ENCODE results near the gene TNP1. TPM values are rescaled to one million over a fixed set of nuclear protein-coding genes. Genes with fewer than 3 reads are reported as not detected.

Gene TNP1
- polyA plus RNA-seq, 1 donor from 2014 or later: not detected

DNA sequence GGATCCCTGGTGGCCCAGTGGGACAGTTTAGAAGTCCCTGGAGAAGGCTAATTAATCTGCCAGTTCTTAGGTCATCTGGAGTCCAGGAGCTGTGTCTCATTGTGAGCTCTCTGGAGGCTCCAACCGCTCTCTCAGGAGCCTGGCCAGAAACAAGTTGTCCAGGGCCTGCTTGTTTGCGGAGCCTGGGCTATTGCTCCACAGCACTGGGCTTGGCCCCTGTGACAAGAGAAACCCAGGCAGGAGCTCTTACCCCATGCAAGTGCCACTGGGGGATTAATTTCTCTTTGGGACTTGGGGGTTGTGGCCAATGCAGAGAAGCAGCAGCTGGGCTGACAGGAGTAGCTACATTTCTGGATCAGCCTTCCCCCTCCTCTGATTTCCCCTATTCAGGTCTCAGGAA is 24.5 kb upstream of the TNP1 start:
- H3K4me2 ChIP-seq (ENCODE audit: low read length): no peak overlapping the region
- no peaks in the 10 kb centered on the region for H3K9me3 ChIP-seq (ENCODE audit: low read length)
- TF ChIP-seq MXI1 (conservative IDR thresholded peaks at IDR 0.05; ENCODE audit: poor library complexity, severe bottlenecking): no peak
- no peak for TF ChIP-seq RAD21 (conservative IDR thresholded peaks at IDR 0.05)
- TF ChIP-seq, protein P1, sequence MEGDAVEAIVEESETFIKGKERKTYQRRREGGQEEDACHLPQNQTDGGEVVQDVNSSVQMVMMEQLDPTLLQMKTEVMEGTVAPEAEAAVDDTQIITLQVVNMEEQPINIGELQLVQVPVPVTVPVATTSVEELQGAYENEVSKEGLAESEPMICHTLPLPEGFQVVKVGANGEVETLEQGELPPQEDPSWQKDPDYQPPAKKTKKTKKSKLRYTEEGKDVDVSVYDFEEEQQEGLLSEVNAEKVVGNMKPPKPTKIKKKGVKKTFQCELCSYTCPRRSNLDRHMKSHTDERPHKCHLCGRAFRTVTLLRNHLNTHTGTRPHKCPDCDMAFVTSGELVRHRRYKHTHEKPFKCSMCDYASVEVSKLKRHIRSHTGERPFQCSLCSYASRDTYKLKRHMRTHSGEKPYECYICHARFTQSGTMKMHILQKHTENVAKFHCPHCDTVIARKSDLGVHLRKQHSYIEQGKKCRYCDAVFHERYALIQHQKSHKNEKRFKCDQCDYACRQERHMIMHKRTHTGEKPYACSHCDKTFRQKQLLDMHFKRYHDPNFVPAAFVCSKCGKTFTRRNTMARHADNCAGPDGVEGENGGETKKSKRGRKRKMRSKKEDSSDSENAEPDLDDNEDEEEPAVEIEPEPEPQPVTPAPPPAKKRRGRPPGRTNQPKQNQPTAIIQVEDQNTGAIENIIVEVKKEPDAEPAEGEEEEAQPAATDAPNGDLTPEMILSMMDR (IDR thresholded peaks at IDR 0.05; ENCODE audit: poor library complexity, severe bottlenecking): no peak
- TF ChIP-seq SMC3 (conservative IDR thresholded peaks at IDR 0.05; ENCODE audit: poor library complexity): no peak
- TF ChIP-seq EP300 (conservative IDR thresholded peaks at IDR 0.05; ENCODE audit: poor library complexity, severe bottlenecking): no peak
- TF ChIP-seq TAF1 (IDR thresholded peaks at IDR 0.05; ENCODE audit: low read depth): no peak
- no peak for TF ChIP-seq EZH2 (IDR thresholded peaks at IDR 0.05; ENCODE audit: borderline replicate concordance, insufficient read depth, low read length, poor library complexity, severe bottlenecking)
- no peak for TF ChIP-seq POLR2AphosphoS5 (IDR thresholded peaks at IDR 0.05)
- TF ChIP-seq, protein P2, sequence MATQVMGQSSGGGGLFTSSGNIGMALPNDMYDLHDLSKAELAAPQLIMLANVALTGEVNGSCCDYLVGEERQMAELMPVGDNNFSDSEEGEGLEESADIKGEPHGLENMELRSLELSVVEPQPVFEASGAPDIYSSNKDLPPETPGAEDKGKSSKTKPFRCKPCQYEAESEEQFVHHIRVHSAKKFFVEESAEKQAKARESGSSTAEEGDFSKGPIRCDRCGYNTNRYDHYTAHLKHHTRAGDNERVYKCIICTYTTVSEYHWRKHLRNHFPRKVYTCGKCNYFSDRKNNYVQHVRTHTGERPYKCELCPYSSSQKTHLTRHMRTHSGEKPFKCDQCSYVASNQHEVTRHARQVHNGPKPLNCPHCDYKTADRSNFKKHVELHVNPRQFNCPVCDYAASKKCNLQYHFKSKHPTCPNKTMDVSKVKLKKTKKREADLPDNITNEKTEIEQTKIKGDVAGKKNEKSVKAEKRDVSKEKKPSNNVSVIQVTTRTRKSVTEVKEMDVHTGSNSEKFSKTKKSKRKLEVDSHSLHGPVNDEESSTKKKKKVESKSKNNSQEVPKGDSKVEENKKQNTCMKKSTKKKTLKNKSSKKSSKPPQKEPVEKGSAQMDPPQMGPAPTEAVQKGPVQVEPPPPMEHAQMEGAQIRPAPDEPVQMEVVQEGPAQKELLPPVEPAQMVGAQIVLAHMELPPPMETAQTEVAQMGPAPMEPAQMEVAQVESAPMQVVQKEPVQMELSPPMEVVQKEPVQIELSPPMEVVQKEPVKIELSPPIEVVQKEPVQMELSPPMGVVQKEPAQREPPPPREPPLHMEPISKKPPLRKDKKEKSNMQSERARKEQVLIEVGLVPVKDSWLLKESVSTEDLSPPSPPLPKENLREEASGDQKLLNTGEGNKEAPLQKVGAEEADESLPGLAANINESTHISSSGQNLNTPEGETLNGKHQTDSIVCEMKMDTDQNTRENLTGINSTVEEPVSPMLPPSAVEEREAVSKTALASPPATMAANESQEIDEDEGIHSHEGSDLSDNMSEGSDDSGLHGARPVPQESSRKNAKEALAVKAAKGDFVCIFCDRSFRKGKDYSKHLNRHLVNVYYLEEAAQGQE (IDR thresholded peaks at IDR 0.05; ENCODE audit: borderline replicate concordance): no peak
- H3F3A ChIP-seq (ENCODE audit: insufficient read depth, low read length, poor library complexity, severe bottlenecking): no peaks in the 10 kb centered on the region
- H3K36me3 ChIP-seq (ENCODE audit: insufficient read depth, low read length): no peaks in the 10 kb centered on the region
- no peak overlapping the region for H2AFZ ChIP-seq (ENCODE audit: low read depth, low read length)
- H3K4me3 ChIP-seq (ENCODE audit: low read length): no peak overlapping the region
- no peak overlapping the region for H3K9ac ChIP-seq (ENCODE audit: low read length)
- no peak overlapping the region for H3K27ac ChIP-seq (ENCODE audit: low read length)
- H3K9me2 ChIP-seq (ENCODE audit: insufficient read depth, low read length): no peaks in the 10 kb centered on the region
- H4K20me1 ChIP-seq (ENCODE audit: insufficient read depth): no peaks in the 10 kb centered on the region
- no peaks in the 10 kb centered on the region for H3K79me2 ChIP-seq (replicated peaks; ENCODE audit: insufficient read depth, low read length)
- H3K27me3 ChIP-seq (ENCODE audit: insufficient read depth, low read depth, low read length): no peaks in the 10 kb centered on the region

DNA sequence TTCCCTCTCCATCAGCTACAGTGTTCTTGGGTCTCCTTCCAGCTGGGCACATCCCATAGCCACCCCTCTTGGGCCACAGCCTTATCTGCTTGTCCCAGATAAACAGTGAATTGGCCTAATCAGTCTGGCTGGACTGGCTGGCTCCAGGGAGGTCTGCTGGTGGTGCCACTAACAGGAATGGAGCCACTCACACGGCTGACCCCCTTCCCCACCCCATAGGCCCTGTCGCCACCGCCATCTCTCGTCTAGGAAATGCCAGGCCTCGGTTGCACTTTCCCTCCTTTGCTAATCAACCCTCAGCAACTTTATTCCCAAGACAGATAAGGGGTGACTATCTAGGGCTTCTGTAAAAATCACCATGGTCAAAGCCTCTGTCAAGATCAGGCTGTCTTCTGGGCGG is 23.0 kb upstream of the TNP1 start:
- Histone ChIP-seq H3K27ac (ENCODE audit: low read length) (no peak overlapping the region), H3K4me3 (ENCODE audit: low read length) (no peak overlapping the region), H3K4me2 (ENCODE audit: low read length) (no peak overlapping the region), H3K9ac (ENCODE audit: low read length) (no peak overlapping the region), H2AFZ (ENCODE audit: low read depth, low read length) (no peak overlapping the region), H3K9me3 (ENCODE audit: low read length) (no peaks in the 10 kb centered on the region), H3F3A (ENCODE audit: insufficient read depth, low read length, poor library complexity, severe bottlenecking) (no peaks in the 10 kb centered on the region), H3K9me2 (ENCODE audit: insufficient read depth, low read length) (no peaks in the 10 kb centered on the region), H3K27me3 (ENCODE audit: insufficient read depth, low read depth, low read length) (no peaks in the 10 kb centered on the region), H3K36me3 (ENCODE audit: insufficient read depth, low read length) (no peaks in the 10 kb centered on the region), H3K79me2 (replicated peaks; ENCODE audit: insufficient read depth, low read length) (no peaks in the 10 kb centered on the region), H4K20me1 (ENCODE audit: insufficient read depth) (no peaks in the 10 kb centered on the region)
- no peak for TF ChIP-seq MXI1 (conservative IDR thresholded peaks at IDR 0.05; ENCODE audit: poor library complexity, severe bottlenecking)
- no peak for TF ChIP-seq SMC3 (conservative IDR thresholded peaks at IDR 0.05; ENCODE audit: poor library complexity)
- no peak for TF ChIP-seq EZH2 (IDR thresholded peaks at IDR 0.05; ENCODE audit: borderline replicate concordance, insufficient read depth, low read length, poor library complexity, severe bottlenecking)
- no peak for TF ChIP-seq TAF1 (IDR thresholded peaks at IDR 0.05; ENCODE audit: low read depth)
- TF ChIP-seq, protein P1 (IDR thresholded peaks at IDR 0.05; ENCODE audit: poor library complexity, severe bottlenecking): no peak
- no peak for TF ChIP-seq POLR2AphosphoS5 (IDR thresholded peaks at IDR 0.05)

All from neural cell (in vitro differentiated cells).